Endothelial cell of umbilical vein (primary cell): ENCODE measurements around the gene CCR7. TPM values are rescaled to one million over a fixed set of nuclear protein-coding genes. Genes with fewer than 3 reads are reported as not detected.

Source experiments
- BruUV-seq: library from RNA; stranded (reverse); fragments of 400-500 nt; replicated peaks from 2 replicates; lab custom pipeline; 2021; lab: Mats Ljungman, UMichigan
- CTCF ChIA-PET: fragments of 300-600, 350-600 bp; sonication (Branson Sonifier 250); formaldehyde crosslinking; loops from one replicate; lab custom pipeline; 2021; ENCODE audit warnings: antibody characterized with exemption, inconsistent platforms; lab: Charles Lee
- POLR2A ChIA-PET: fragments of 300-600, 350-600 bp; sonication (Branson Sonifier 250); formaldehyde crosslinking; loops from one replicate; lab custom pipeline; 2021; ENCODE audit warnings: antibody characterized with exemption, inconsistent platforms; lab: Charles Lee
- DNase-seq: peaks from one replicate; pipeline ENCODE4 v3.0.0-alpha.2; 2011; ENCODE audit warnings: low read depth, low spot score
- FAIRE-seq: peaks from 2 replicates; lab custom pipeline; 2011; peaks lifted over from hg19 to GRCh38; lab: Jason Lieb, UNC
- H2AFZ ChIP-seq: 2 replicates; pipeline ENCODE4 v1.6.0; 2012; ENCODE audit warnings: low read depth, low read length, control low read depth, inconsistent platforms
- H3K27ac ChIP-seq: 2 replicates; pipeline ENCODE4 v1.5.1; 2011; ENCODE audit warnings: low read depth, mild to moderate bottlenecking, control low read depth, low read length, moderate library complexity; ENCODE audit not compliant: insufficient read depth
- H3K27me3 ChIP-seq, 2 experiments: 2 replicates each; pipeline versions ENCODE4 v1.6.0 to v1.6.1; 2011; ENCODE audit warnings: low read length in 2 of 2, mixed read lengths in 1 of 2; ENCODE audit not compliant: control insufficient read depth in 2 of 2, insufficient read depth in 2 of 2
- H3K36me3 ChIP-seq, 2 experiments: 2 replicates in 1 of 2; 3 replicates in 1 of 2; pipeline ENCODE4 v1.5.1; 2011; ENCODE audit warnings: low read length in 2 of 2, mild to moderate bottlenecking in 1 of 2, moderate library complexity in 1 of 2; ENCODE audit not compliant: control insufficient read depth in 2 of 2, insufficient read depth in 2 of 2; ENCODE audit errors: extremely low read depth in 1 of 2
- H3K4me1 ChIP-seq: 3 replicates; pipeline ENCODE4 v1.5.1; 2011; ENCODE audit warnings: mild to moderate bottlenecking, low read length; ENCODE audit not compliant: control insufficient read depth, insufficient read depth; ENCODE audit errors: extremely low read depth
- H3K4me2 ChIP-seq: 2 replicates; pipeline ENCODE4 v1.6.1; 2011; ENCODE audit warnings: low read length, control low read depth, mixed read lengths; ENCODE audit not compliant: insufficient read depth
- H3K4me3 ChIP-seq, 3 experiments: fragments of 200-600 bp in 1 of 3; sonication (generic), shearing (Covaris generic) in 1 of 3; replicated peaks in 1 of 3; 2 replicates each; pipeline ENCODE4 v1.5.1; 2011 to 2016; ENCODE audit warnings: control low read depth in 3 of 3, low read length in 3 of 3, mild to moderate bottlenecking in 2 of 3, inconsistent platforms in 1 of 3, low read depth in 1 of 3, moderate library complexity in 1 of 3; ENCODE audit not compliant: insufficient read depth in 1 of 3
- H3K79me2 ChIP-seq: 2 replicates; pipeline ENCODE4 v1.6.0; 2012; ENCODE audit warnings: low read length, inconsistent platforms; ENCODE audit not compliant: control insufficient read depth, insufficient read depth
- H3K9ac ChIP-seq: replicated peaks from 2 replicates; pipeline ENCODE3; 2011; ENCODE audit warnings: low read length, control low read depth; ENCODE audit not compliant: insufficient read depth; ENCODE audit errors: extremely low read depth
- H3K9me1 ChIP-seq: replicated peaks from 3 replicates; pipeline ENCODE4 v1.6.0; 2011; ENCODE audit warnings: mild to moderate bottlenecking, low read length; ENCODE audit not compliant: control insufficient read depth, insufficient read depth; ENCODE audit errors: extremely low read depth
- H3K9me3 ChIP-seq: replicated peaks from 2 replicates; pipeline ENCODE4 v1.5.1; 2012; ENCODE audit warnings: low read length, inconsistent platforms; ENCODE audit not compliant: control insufficient read depth, insufficient read depth
- H4K20me1 ChIP-seq: replicated peaks from 2 replicates; pipeline ENCODE3; 2011; ENCODE audit warnings: mild to moderate bottlenecking, low read length; ENCODE audit not compliant: control insufficient read depth, insufficient read depth; ENCODE audit errors: extremely low read depth
- EZH2 ChIP-seq: IDR thresholded peaks from 2 replicates; pipeline ENCODE4 v1.6.1; 2012; ENCODE audit warnings: borderline replicate concordance, low read depth, mild to moderate bottlenecking, moderate library complexity, low read length, inconsistent platforms; ENCODE audit not compliant: severe bottlenecking
- FOS ChIP-seq: IDR thresholded peaks from 2 replicates; pipeline ENCODE4 v1.6.1; 2011; ENCODE audit warnings: mild to moderate bottlenecking, low read length, moderate library complexity, borderline replicate concordance; ENCODE audit not compliant: insufficient read depth
- GATA2 ChIP-seq: IDR thresholded peaks from 2 replicates; pipeline ENCODE4 v1.7.0; 2011; ENCODE audit warnings: low read depth, mild to moderate bottlenecking, moderate library complexity, mixed read lengths, low read length; ENCODE audit not compliant: insufficient read length, insufficient read depth
- JUN ChIP-seq: IDR thresholded peaks from 2 replicates; pipeline ENCODE4 v1.6.1; 2011; ENCODE audit warnings: borderline replicate concordance, low read depth; ENCODE audit not compliant: insufficient read length, insufficient read depth
- MYC ChIP-seq: IDR thresholded peaks from one replicate; pipeline ENCODE4 v1.6.1; 2011; ENCODE audit warnings: mild to moderate bottlenecking, low read depth, low read length
- POLR2A ChIP-seq: IDR thresholded peaks from 2 replicates; pipeline ENCODE4 v1.6.1; 2012; ENCODE audit warnings: low read depth, mild to moderate bottlenecking, control low read depth, low read length
- POLR2AphosphoS5 ChIP-seq: IDR thresholded peaks from 2 replicates; pipeline ENCODE4 v1.6.1; 2012; ENCODE audit warnings: low read depth, mild to moderate bottlenecking, control low read depth, low read length, moderate library complexity; ENCODE audit not compliant: insufficient read depth
- dilution Hi-C: fragments of 300-500 bp; cut with MboI; formaldehyde crosslinking; loops from one replicate; pipeline ENCODE4 v1.15.0; 2019; ENCODE audit warnings: low sequenced_read_pairs; ENCODE audit not compliant: extremely low pct_ligation_motif_present
- intact Hi-C: fragments of 100-400 bp; cut with micrococcal nuclease; formaldehyde crosslinking; loops from one replicate; pipeline ENCODE4 v1.10.0; 2022
- polyA plus RNA-seq, 4 experiments: library from polyadenylated mRNA; depleted of rRNA in 3 of 4; stranded (reverse) in 3 of 4; unstranded in 1 of 4; fragments of >200 nt; gene quantifications; 2 replicates each; pipeline versions ENCODE4 v1.2.1 to v1.2.3, GENCODE V29; 2011 to 2012; ENCODE audit warnings: missing spikeins in 1 of 4
- total RNA-seq: library from RNA; stranded (reverse); gene quantifications from 2 replicates; pipeline ENCODE4 v1.2.3, GENCODE V29; 2021
- TF ChIP-seq, protein P1 (sequence below): IDR thresholded peaks from 2 replicates; pipeline ENCODE4 v1.6.1; 2011; ENCODE audit not compliant: insufficient read depth, insufficient read length
- TF ChIP-seq, protein P2 (sequence below), 2 donors: IDR thresholded peaks; 1 replicate in 1 of 2; 2 replicates in 1 of 2; pipeline ENCODE4 v1.5.1; 2011; ENCODE audit warnings: low read length in 2 of 2, mild to moderate bottlenecking in 2 of 2, moderate library complexity in 2 of 2, control low read depth in 1 of 2, inconsistent platforms in 1 of 2, low read depth in 1 of 2; ENCODE audit not compliant: insufficient read depth in 1 of 2; ENCODE audit errors: extremely low read depth in 1 of 2

The CCR7 gene
- total and polyA plus RNA-seq, 2 donors (not counting 3 experiments of a cell fraction or from before 2014, with no cell fraction given), result 0.18 TPM; not detected in 1

- dilution Hi-C loops, result no loop called here
- FAIRE-seq, result no peak
Measured at GRCh38 chr17:40528692-40529417, 36.4 kb downstream of the CCR7 start.

More at GRCh38 chr17:40528692-40529417, 36.4 kb downstream of the CCR7 start:
- TF ChIP-seq MYC, result no peak
- no peak for TF ChIP-seq JUN
- no peak for TF ChIP-seq FOS
- no peak for TF ChIP-seq POLR2AphosphoS5
- TF ChIP-seq, protein P1, sequence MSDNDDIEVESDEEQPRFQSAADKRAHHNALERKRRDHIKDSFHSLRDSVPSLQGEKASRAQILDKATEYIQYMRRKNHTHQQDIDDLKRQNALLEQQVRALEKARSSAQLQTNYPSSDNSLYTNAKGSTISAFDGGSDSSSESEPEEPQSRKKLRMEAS, result no peak
- TF ChIP-seq EZH2, result no peak
- no peak for TF ChIP-seq POLR2A
- TF ChIP-seq, protein P2, sequence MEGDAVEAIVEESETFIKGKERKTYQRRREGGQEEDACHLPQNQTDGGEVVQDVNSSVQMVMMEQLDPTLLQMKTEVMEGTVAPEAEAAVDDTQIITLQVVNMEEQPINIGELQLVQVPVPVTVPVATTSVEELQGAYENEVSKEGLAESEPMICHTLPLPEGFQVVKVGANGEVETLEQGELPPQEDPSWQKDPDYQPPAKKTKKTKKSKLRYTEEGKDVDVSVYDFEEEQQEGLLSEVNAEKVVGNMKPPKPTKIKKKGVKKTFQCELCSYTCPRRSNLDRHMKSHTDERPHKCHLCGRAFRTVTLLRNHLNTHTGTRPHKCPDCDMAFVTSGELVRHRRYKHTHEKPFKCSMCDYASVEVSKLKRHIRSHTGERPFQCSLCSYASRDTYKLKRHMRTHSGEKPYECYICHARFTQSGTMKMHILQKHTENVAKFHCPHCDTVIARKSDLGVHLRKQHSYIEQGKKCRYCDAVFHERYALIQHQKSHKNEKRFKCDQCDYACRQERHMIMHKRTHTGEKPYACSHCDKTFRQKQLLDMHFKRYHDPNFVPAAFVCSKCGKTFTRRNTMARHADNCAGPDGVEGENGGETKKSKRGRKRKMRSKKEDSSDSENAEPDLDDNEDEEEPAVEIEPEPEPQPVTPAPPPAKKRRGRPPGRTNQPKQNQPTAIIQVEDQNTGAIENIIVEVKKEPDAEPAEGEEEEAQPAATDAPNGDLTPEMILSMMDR (IDR thresholded peaks at IDR 0.05; ENCODE audit: extremely low read depth in 1 of 2, insufficient read depth in 1 of 2, low read depth in 1 of 2, low read length in 2 of 2), result no peak
- no peak for TF ChIP-seq GATA2
- H3K27ac ChIP-seq, result no peak overlapping the region
- intact Hi-C loops, result no loop called here
- ChIA-PET POLR2A (no interaction called here), CTCF (no interaction called here)
- H3K27me3 ChIP-seq, result peaks cover 36 to 38% of the 10 kb centered on the region in 2 experiments
- no peaks in the 10 kb centered on the region for H4K20me1 ChIP-seq
- no peaks in the 10 kb centered on the region for H3K36me3 ChIP-seq
- no peak overlapping the region for H2AFZ ChIP-seq
- H3K4me2 ChIP-seq, result no peak overlapping the region
- H3K9ac ChIP-seq, result no peak overlapping the region
- H3K9me1 ChIP-seq, result no peaks in the 10 kb centered on the region
- H3K79me2 ChIP-seq, result no peaks in the 10 kb centered on the region
- no peaks in the 10 kb centered on the region for H3K9me3 ChIP-seq
- H3K4me3 ChIP-seq, result no peak overlapping the region
- no peak for DNase-seq
- BruUV-seq, result no TSS peak
- peaks cover 19% of the 10 kb centered on the region for H3K4me1 ChIP-seq
